Dendritic cell treated with granulocyte-macrophage colony-stimulating factor and Interleukin-4, amounts not matched to agents 40 ng/mL and 50 ng/mL, for 4 days (primary cell): ENCODE results near the gene SLC15A2.

ENCODE experiments used
- H3K27ac Mint-ChIP-seq: one replicate; pipeline ENCODE4 v1.8.0; 2022; ENCODE audit warnings: mild to moderate bottlenecking, mixed read lengths
- H3K27me3 Mint-ChIP-seq: one replicate; pipeline ENCODE4 v1.8.0; 2022; ENCODE audit warnings: mild to moderate bottlenecking, mixed read lengths
- H3K36me3 Mint-ChIP-seq: one replicate; pipeline ENCODE4 v1.8.0; 2022; ENCODE audit warnings: low read depth, mixed read lengths
- H3K4me1 Mint-ChIP-seq: one replicate; pipeline ENCODE4 v1.8.0; 2022; ENCODE audit warnings: low read depth, mixed read lengths
- H3K4me3 Mint-ChIP-seq: one replicate; pipeline ENCODE4 v1.8.0; 2022; ENCODE audit warnings: mild to moderate bottlenecking, moderate library complexity, mixed read lengths
- H3K9me3 Mint-ChIP-seq: one replicate; pipeline ENCODE4 v1.8.0; 2022; ENCODE audit warnings: mixed read lengths
- intact Hi-C: fragments of 100-400 bp; cut with micrococcal nuclease; formaldehyde crosslinking; loops from one replicate; pipeline ENCODE4 v1.15.0; 2022

The SLC15A2 gene

GRCh38 chr3:121948641-121949040, 54.4 kb downstream of the SLC15A2 start:
- no peak overlapping the region for H3K27ac Mint-ChIP-seq

GRCh38 chr3:121951291-121951919, 57.2 kb downstream of the SLC15A2 start:
- Mint-ChIP-seq H3K9me3 (peaks cover 22% of the 10 kb centered on the region), H3K27ac (no peak overlapping the region), H3K4me3 (no peak overlapping the region), H3K27me3 (no peaks in the 10 kb centered on the region), H3K36me3 (peaks cover 37% of the 10 kb centered on the region), H3K4me1 (peaks cover 3% of the 10 kb centered on the region)
- intact Hi-C loops = no loop called here

More at GRCh38 chr3:121948641-121949040, 54.4 kb downstream of the SLC15A2 start:
- H3K36me3 Mint-ChIP-seq = peaks cover 22% of the 10 kb centered on the region
- peaks cover 11% of the 10 kb centered on the region for H3K9me3 Mint-ChIP-seq
- no peak overlapping the region for H3K4me3 Mint-ChIP-seq
- no peaks in the 10 kb centered on the region for H3K27me3 Mint-ChIP-seq
- intact Hi-C loops = no loop called here
- H3K4me1 Mint-ChIP-seq = no peaks in the 10 kb centered on the region

GRCh38 chr3:121956363-121956762, 62.2 kb downstream of the SLC15A2 start:
- H3K27me3 Mint-ChIP-seq = no peaks in the 10 kb centered on the region
- peaks cover 35% of the 10 kb centered on the region for H3K9me3 Mint-ChIP-seq
- peak overlapping the region; percentile 88 for H3K27ac Mint-ChIP-seq
- peaks cover 44% of the 10 kb centered on the region for H3K36me3 Mint-ChIP-seq
- peaks cover 37% of the 10 kb centered on the region for H3K4me1 Mint-ChIP-seq
- no peak overlapping the region for H3K4me3 Mint-ChIP-seq
- intact Hi-C loops = loop anchor here (5.0 kb wide), 1 partner anchor 41 kb away; no protein-coding TSS in a partner anchor

- H3K4me3 Mint-ChIP-seq = peak overlapping the region; percentile 46
- H3K4me1 Mint-ChIP-seq = peaks cover 37% of the 10 kb centered on the region
- H3K27ac Mint-ChIP-seq = peak overlapping the region; percentile 88
- H3K36me3 Mint-ChIP-seq = peaks cover 33% of the 10 kb centered on the region
- peaks cover 33% of the 10 kb centered on the region for H3K9me3 Mint-ChIP-seq
- H3K27me3 Mint-ChIP-seq = no peaks in the 10 kb centered on the region
- intact Hi-C loops = loop anchor here (5.0 kb wide), 1 partner anchor 39 kb away; no protein-coding TSS in a partner anchor
Observed at GRCh38 chr3:121957674-121958415, 63.6 kb downstream of the SLC15A2 start.

GRCh38 chr3:121958801-121959200, 64.6 kb downstream of the SLC15A2 start:
- no peaks in the 10 kb centered on the region for H3K27me3 Mint-ChIP-seq
- peaks cover 39% of the 10 kb centered on the region for H3K9me3 Mint-ChIP-seq
- peak overlapping the region; percentile 4 for H3K4me3 Mint-ChIP-seq
- peaks cover 37% of the 10 kb centered on the region for H3K4me1 Mint-ChIP-seq
- intact Hi-C loops = loop anchor here (5.0 kb wide), 1 partner anchor 38 kb away; no protein-coding TSS in a partner anchor
- peaks cover 33% of the 10 kb centered on the region for H3K36me3 Mint-ChIP-seq
- H3K27ac Mint-ChIP-seq = peak overlapping the region; percentile 88

- peaks cover 53% of the 10 kb centered on the region for H3K9me3 Mint-ChIP-seq
- H3K36me3 Mint-ChIP-seq = peaks cover 19% of the 10 kb centered on the region
- no peak overlapping the region for H3K27ac Mint-ChIP-seq
- intact Hi-C loops = no loop called here
- no peak overlapping the region for H3K4me3 Mint-ChIP-seq
- H3K27me3 Mint-ChIP-seq = no peaks in the 10 kb centered on the region
- H3K4me1 Mint-ChIP-seq = peaks cover 34% of the 10 kb centered on the region
Observed at GRCh38 chr3:121961283-121961682, 67.1 kb downstream of the SLC15A2 start.

GRCh38 chr3:121962443-121962842, 68.2 kb downstream of the SLC15A2 start:
- intact Hi-C loops = no loop called here
- Mint-ChIP-seq H3K36me3 (peaks cover 19% of the 10 kb centered on the region), H3K27me3 (no peaks in the 10 kb centered on the region), H3K27ac (no peak overlapping the region), H3K9me3 (peaks cover 56% of the 10 kb centered on the region), H3K4me1 (peaks cover 24% of the 10 kb centered on the region), H3K4me3 (no peak overlapping the region)

GRCh38 chr3:121963608-121964007, 69.4 kb downstream of the SLC15A2 start:
- Mint-ChIP-seq H3K4me1 (peaks cover 12% of the 10 kb centered on the region), H3K27ac (no peak overlapping the region), H3K36me3 (peaks cover 12% of the 10 kb centered on the region), H3K27me3 (no peaks in the 10 kb centered on the region), H3K9me3 (peaks cover 54% of the 10 kb centered on the region), H3K4me3 (no peak overlapping the region)
- intact Hi-C loops = no loop called here

GRCh38 chr3:121969631-121970030, 75.4 kb downstream of the SLC15A2 start:
- H3K27ac Mint-ChIP-seq = no peak overlapping the region
- no peaks in the 10 kb centered on the region for H3K27me3 Mint-ChIP-seq
- H3K9me3 Mint-ChIP-seq = peaks cover 20% of the 10 kb centered on the region
- H3K36me3 Mint-ChIP-seq = no peaks in the 10 kb centered on the region
- intact Hi-C loops = no loop called here
- H3K4me3 Mint-ChIP-seq = no peak overlapping the region
- no peaks in the 10 kb centered on the region for H3K4me1 Mint-ChIP-seq

- Mint-ChIP-seq H3K27ac (no peak overlapping the region), H3K4me1 (no peaks in the 10 kb centered on the region), H3K36me3 (no peaks in the 10 kb centered on the region), H3K9me3 (peaks cover 16% of the 10 kb centered on the region), H3K4me3 (no peak overlapping the region), H3K27me3 (no peaks in the 10 kb centered on the region)
- intact Hi-C loops = no loop called here
Observed at GRCh38 chr3:121970047-121970446, 75.8 kb downstream of the SLC15A2 start.

- Mint-ChIP-seq H3K9me3 (no peaks in the 10 kb centered on the region), H3K4me3 (no peak overlapping the region), H3K4me1 (peaks cover 8% of the 10 kb centered on the region), H3K27me3 (no peaks in the 10 kb centered on the region), H3K36me3 (no peaks in the 10 kb centered on the region), H3K27ac (no peak overlapping the region)
- intact Hi-C loops = loop anchor here (5.0 kb wide), 1 partner anchor 323 kb away; no protein-coding TSS in a partner anchor
Observed at GRCh38 chr3:121974601-121975111, 80.5 kb downstream of the SLC15A2 start.

GRCh38 chr3:121975702-121976302, 81.6 kb downstream of the SLC15A2 start:
- Mint-ChIP-seq H3K27me3 (no peaks in the 10 kb centered on the region), H3K4me3 (no peak overlapping the region), H3K36me3 (no peaks in the 10 kb centered on the region), H3K4me1 (peaks cover 17% of the 10 kb centered on the region), H3K9me3 (no peaks in the 10 kb centered on the region), H3K27ac (no peak overlapping the region)
- intact Hi-C loops = loop anchor here (5.0 kb wide), 1 partner anchor 321 kb away; no protein-coding TSS in a partner anchor

GRCh38 chr3:121976727-121977126, 82.5 kb downstream of the SLC15A2 start:
- Mint-ChIP-seq H3K27ac (no peak overlapping the region), H3K27me3 (no peaks in the 10 kb centered on the region), H3K4me3 (no peak overlapping the region), H3K9me3 (no peaks in the 10 kb centered on the region), H3K36me3 (no peaks in the 10 kb centered on the region), H3K4me1 (peaks cover 17% of the 10 kb centered on the region)
- intact Hi-C loops = loop anchor here (5.0 kb wide), 1 partner anchor 321 kb away; no protein-coding TSS in a partner anchor

- no peak overlapping the region for H3K4me3 Mint-ChIP-seq
- no peak overlapping the region for H3K27ac Mint-ChIP-seq
- H3K4me1 Mint-ChIP-seq = peaks cover 17% of the 10 kb centered on the region
- H3K36me3 Mint-ChIP-seq = no peaks in the 10 kb centered on the region
- H3K27me3 Mint-ChIP-seq = no peaks in the 10 kb centered on the region
- intact Hi-C loops = loop anchor here (5.0 kb wide), 1 partner anchor 318 kb away; no protein-coding TSS in a partner anchor
- H3K9me3 Mint-ChIP-seq = peaks cover 11% of the 10 kb centered on the region
Observed at GRCh38 chr3:121979246-121979645, 85.0 kb downstream of the SLC15A2 start.
